IMR-90 (cell line): ENCODE data around the gene KAT6B. TPM values are rescaled to one million over a fixed set of nuclear protein-coding genes. Genes with fewer than 3 reads are reported as not detected.

Experiments used
- ATAC-seq: fragments of 200-7000 bp; cut with Tn5 transposase; 2 replicates; pipeline ENCODE4 v1.9.1; 2020; ENCODE audit warnings: low read depth, mild to moderate bottlenecking, moderate library complexity
- BruUV-seq: library from RNA; stranded (reverse); fragments of 400-500 nt; replicated peaks from 2 replicates; lab custom pipeline; 2021; lab: Mats Ljungman, UMichigan
- CTCF ChIA-PET: fragments of 300-600 bp; formaldehyde crosslinking; extraction: SDS; loops from one replicate; lab custom pipeline; 2021; ENCODE audit warnings: antibody characterized with exemption; lab: Yijun Ruan, JAX
- POLR2A ChIA-PET: fragments of 300-600 bp; sonication (Branson Sonifier 250); formaldehyde crosslinking; loops from one replicate; lab custom pipeline; 2022; ENCODE audit warnings: antibody characterized with exemption; ENCODE audit not compliant: unreplicated experiment; lab: Charles Lee
- DNase-seq: peaks from one replicate; pipeline ENCODE4 v3.0.0; 2013
- H2AFZ ChIP-seq: replicated peaks from 2 replicates; pipeline ENCODE3; 2013; ENCODE audit warnings: low read length, mild to moderate bottlenecking; ENCODE audit not compliant: poor library complexity
- H2AK5ac ChIP-seq: 2 replicates; pipeline ENCODE4 v1.6.1; 2013; ENCODE audit warnings: low read depth, low read length, inconsistent platforms
- H2AK9ac ChIP-seq: replicated peaks from 2 replicates; pipeline ENCODE3; 2013; ENCODE audit warnings: mild to moderate bottlenecking, low read depth, low read length, moderate library complexity; ENCODE audit not compliant: poor library complexity
- H2BK120ac ChIP-seq: 2 replicates; pipeline ENCODE4 v1.6.1; 2013; ENCODE audit warnings: low read depth, low read length, inconsistent platforms
- H2BK15ac ChIP-seq: 3 replicates; pipeline ENCODE4 v1.6.1; 2013; ENCODE audit warnings: low read depth, low read length, inconsistent platforms
- H2BK20ac ChIP-seq: 2 replicates; pipeline ENCODE4 v1.6.1; 2013; ENCODE audit warnings: low read depth, mild to moderate bottlenecking, inconsistent platforms, low read length, moderate library complexity
- H2BK5ac ChIP-seq: 2 replicates; pipeline ENCODE4 v1.6.1; 2013; ENCODE audit warnings: mild to moderate bottlenecking, low read depth, low read length, inconsistent platforms; ENCODE audit not compliant: poor library complexity, severe bottlenecking
- H3K14ac ChIP-seq: replicated peaks from 2 replicates; pipeline ENCODE4 v1.6.1; 2013; ENCODE audit warnings: low read depth, low read length, inconsistent platforms
- H3K18ac ChIP-seq: 2 replicates; pipeline ENCODE4 v1.6.1; 2013; ENCODE audit warnings: low read depth, low read length, control low read depth
- H3K23ac ChIP-seq: 2 replicates; pipeline ENCODE4 v1.6.1; 2013; ENCODE audit warnings: low read depth, low read length, inconsistent platforms
- H3K27ac ChIP-seq: 2 replicates; pipeline ENCODE4 v1.5.1; 2013; ENCODE audit warnings: mild to moderate bottlenecking, control low read depth, low read length; ENCODE audit not compliant: insufficient read depth
- H3K27me3 ChIP-seq: 2 replicates; pipeline ENCODE4 v1.6.1; 2013; ENCODE audit warnings: low read length; ENCODE audit not compliant: control insufficient read depth, insufficient read depth
- H3K36me3 ChIP-seq: 2 replicates; pipeline ENCODE4 v1.6.1; 2013; ENCODE audit warnings: low read length, mixed read lengths; ENCODE audit not compliant: control insufficient read depth, insufficient read depth
- H3K4ac ChIP-seq: 2 replicates; pipeline ENCODE4 v1.6.1; 2013; ENCODE audit warnings: low read depth, low read length, inconsistent platforms
- H3K4me1 ChIP-seq: 2 replicates; pipeline ENCODE4 v1.6.1; 2013; ENCODE audit warnings: low read length, mixed read lengths; ENCODE audit not compliant: control insufficient read depth, insufficient read depth
- H3K4me2 ChIP-seq: 2 replicates; pipeline ENCODE4 v1.6.1; 2013; ENCODE audit warnings: low read depth, mild to moderate bottlenecking, control low read depth, low read length, moderate library complexity
- H3K4me3 ChIP-seq: 2 replicates; pipeline ENCODE4 v1.5.1; 2013; ENCODE audit warnings: low read depth, mild to moderate bottlenecking, control low read depth, low read length, moderate library complexity; ENCODE audit not compliant: insufficient read depth
- H3K56ac ChIP-seq: 2 replicates; pipeline ENCODE4 v1.6.1; 2013; ENCODE audit warnings: low read length, inconsistent platforms; ENCODE audit not compliant: insufficient read depth; ENCODE audit errors: extremely low read depth
- H3K79me1 ChIP-seq, 2 experiments: 2 replicates each; pipeline ENCODE4 v1.6.1; 2013; ENCODE audit warnings: low read length in 2 of 2, inconsistent platforms in 1 of 2, low read depth in 1 of 2
- H3K9ac ChIP-seq: 2 replicates; pipeline ENCODE4 v1.6.1; 2013; ENCODE audit warnings: low read depth, low read length, control low read depth
- H3K9me1 ChIP-seq: 2 replicates; pipeline ENCODE4 v1.6.1; 2013; ENCODE audit warnings: low read length, inconsistent platforms; ENCODE audit not compliant: insufficient read depth
- H3K9me3 ChIP-seq: 2 replicates; pipeline ENCODE4 v1.6.1; 2013; ENCODE audit warnings: low read length; ENCODE audit not compliant: control insufficient read depth, insufficient read depth
- H4K20me1 ChIP-seq: 2 replicates; pipeline ENCODE4 v1.6.1; 2013; ENCODE audit warnings: low read length, inconsistent platforms; ENCODE audit not compliant: insufficient read depth
- H4K5ac ChIP-seq: 2 replicates; pipeline ENCODE4 v1.6.1; 2013; ENCODE audit warnings: mild to moderate bottlenecking, low read depth, low read length, control low read depth
- H4K8ac ChIP-seq, 2 experiments: 2 replicates each; pipeline ENCODE4 v1.6.1; 2013; ENCODE audit warnings: low read depth in 2 of 2, low read length in 2 of 2, control low read depth in 1 of 2, inconsistent platforms in 1 of 2
- H4K91ac ChIP-seq: 2 replicates; pipeline ENCODE4 v1.6.1; 2013; ENCODE audit warnings: low read depth, low read length, inconsistent platforms; ENCODE audit not compliant: insufficient read depth
- BHLHE40 ChIP-seq: fragments of 150-350 bp; IDR thresholded peaks from 2 replicates; pipeline ENCODE4 v1.6.1; 2016; ENCODE audit warnings: mild to moderate bottlenecking, low read depth, low read length
- CEBPB ChIP-seq: IDR thresholded peaks from 2 replicates; pipeline ENCODE4 v1.6.1; 2012; ENCODE audit warnings: low read depth, low read length, improper control_type of control experiment
- CHD1 ChIP-seq: IDR thresholded peaks from 2 replicates; pipeline ENCODE4 v1.6.1; 2012; ENCODE audit warnings: low read depth, low read length, improper control_type of control experiment
- CTCF ChIP-seq: conservative IDR thresholded peaks from 2 replicates; pipeline ENCODE4 v1.5.1; 2012; ENCODE audit warnings: mild to moderate bottlenecking, low read depth, low read length, improper control_type of control experiment
- ELK1 ChIP-seq: fragments of 150-350 bp; IDR thresholded peaks from 2 replicates; pipeline ENCODE4 v1.6.1; 2016; ENCODE audit warnings: low read depth, mild to moderate bottlenecking, low read length, moderate library complexity, borderline replicate concordance
- FOS ChIP-seq: fragments of 150-350 bp; IDR thresholded peaks from 2 replicates; pipeline ENCODE4 v1.6.1; 2016; ENCODE audit warnings: low read depth, low read length
- MAFK ChIP-seq: IDR thresholded peaks from 2 replicates; pipeline ENCODE4 v1.6.1; 2012; ENCODE audit warnings: low read depth, low read length, improper control_type of control experiment
- MAZ ChIP-seq: IDR thresholded peaks from 2 replicates; pipeline ENCODE4 v1.6.1; 2012; ENCODE audit warnings: low read depth, mild to moderate bottlenecking, low read length, improper control_type of control experiment, moderate library complexity, borderline replicate concordance
- MXI1 ChIP-seq: IDR thresholded peaks from 2 replicates; pipeline ENCODE4 v1.6.1; 2012; ENCODE audit warnings: low read depth, mild to moderate bottlenecking, low read length, moderate library complexity, borderline replicate concordance
- NFE2L2 ChIP-seq: fragments of 150-350 bp; IDR thresholded peaks from 2 replicates; pipeline ENCODE4 v1.6.1; 2016; ENCODE audit warnings: low read depth, mild to moderate bottlenecking, low read length
- RAD21 ChIP-seq: IDR thresholded peaks from 2 replicates; pipeline ENCODE4 v1.6.1; 2012; ENCODE audit warnings: low read length, improper control_type of control experiment
- SMC3 ChIP-seq: fragments of 150-350 bp; IDR thresholded peaks from 2 replicates; pipeline ENCODE4 v1.6.1; 2016; ENCODE audit warnings: low read depth, mild to moderate bottlenecking, antibody characterized with exemption, low read length, moderate library complexity
- USF2 ChIP-seq: fragments of 150-350 bp; IDR thresholded peaks from 2 replicates; pipeline ENCODE4 v1.6.1; 2017; ENCODE audit warnings: mild to moderate bottlenecking, antibody characterized with exemption, low read length, low read depth
- WGBS, 2 experiments: methylation state at CpG; one replicate each; pipeline versions ENCODE4 v1.1.5 to v1.1.7; 2013; ENCODE audit warnings: missing lambda C conversion rate in 2 of 2; ENCODE audit not compliant: insufficient read length in 1 of 2; ENCODE audit errors: extremely low coverage in 2 of 2; 5-methylcytosine and 5-hydroxymethylcytosine counted together
- dilution Hi-C: fragments of 300-500 bp; cut with HindIII; formaldehyde crosslinking; loops from one replicate; pipeline ENCODE4 v1.14.3; 2018; ENCODE audit warnings: low sequenced_read_pairs; ENCODE audit not compliant: unreplicated experiment
- in situ Hi-C: fragments of 300-500 bp; cut with MboI; formaldehyde crosslinking; loops from 3 replicates; pipeline ENCODE4 v1.14.3; 2019; ENCODE audit warnings: low sequenced_read_pairs, inconsistent platforms, mixed read lengths
- intact Hi-C: fragments of 100-400 bp; cut with micrococcal nuclease; formaldehyde crosslinking; loops from 2 replicates; pipeline ENCODE4 v1.10.0; 2022
- polyA plus RNA-seq, 3 experiments: library from polyadenylated mRNA; depleted of rRNA; stranded (reverse); fragments of >200 nt; gene quantifications; 2 replicates each; pipeline ENCODE4 v1.2.3, GENCODE V29; 2012; ENCODE audit warnings: low replicate concordance in 1 of 3
- total RNA-seq: library from RNA; depleted of rRNA; stranded (reverse); fragments of >200 nt; gene quantifications from 2 replicates; pipeline ENCODE4 v1.2.3, GENCODE V29; 2012

The KAT6B gene
- total and polyA plus RNA-seq, 2 of the 4 experiments (the other 2 are of a cell fraction) = 8.8 to 28.1 TPM

GRCh38 chr10:74869635-74870034 is 43.2 kb downstream of the KAT6B start:
- Histone ChIP-seq H2AK9ac (no peak overlapping the region), H2BK20ac (no peak overlapping the region), H3K9me1 (peaks cover 6% of the 10 kb centered on the region; the same call in 1 of the 2 replicates), H3K36me3 (no peaks in the 10 kb centered on the region), H4K5ac (no peak overlapping the region), H3K18ac (no peak overlapping the region), H4K20me1 (peaks cover 6% of the 10 kb centered on the region; the same call in 1 of the 2 replicates), H3K4me1 (peaks cover 11% of the 10 kb centered on the region), H3K9me3 (no peaks in the 10 kb centered on the region), H3K27me3 (no peaks in the 10 kb centered on the region), H3K4me3 (no peak overlapping the region), H2BK5ac (no peak overlapping the region), H2AK5ac (no peak overlapping the region), H3K27ac (no peak overlapping the region), H3K4me2 (no peak overlapping the region), H4K91ac (no peak overlapping the region), H3K9ac (no peak overlapping the region), H2BK15ac (no peak overlapping the region), H4K8ac (no peak overlapping the region), H3K79me1 (peaks cover 39 to 77% of the 10 kb centered on the region in 2 experiments), H2BK120ac (no peak overlapping the region), H3K4ac (no peak overlapping the region), H3K14ac (no peak overlapping the region), H3K23ac (no peak overlapping the region), H3K56ac (no peak overlapping the region), H2AFZ (no peak overlapping the region)
- ChIA-PET POLR2A (no interaction called here), CTCF (no interaction called here)
- DNase-seq (no peak), ATAC-seq (no peak)
- intact Hi-C loops (no loop called here), dilution Hi-C loops (no loop called here), in situ Hi-C loops (no loop called here)
- no TSS peak for BruUV-seq
- no peak for TF ChIP-seq CTCF
- TF ChIP-seq ELK1 = no peak
- no peak for TF ChIP-seq FOS
- TF ChIP-seq CHD1 = no peak
- TF ChIP-seq RAD21 = no peak
- TF ChIP-seq BHLHE40 = no peak
- TF ChIP-seq USF2 = no peak
- TF ChIP-seq CEBPB = no peak
- no peak for TF ChIP-seq MAZ
- TF ChIP-seq NFE2L2 = no peak
- no peak for TF ChIP-seq MAFK
- TF ChIP-seq SMC3 = no peak
- TF ChIP-seq MXI1 = no peak
- WGBS, 2 experiments = no CpG with 5 or more reads among the region's 2 CpGs
